Testis (tissue), 3 donors: ENCODE measurements around the gene ZSWIM6. TPM values are rescaled to one million over a fixed set of nuclear protein-coding genes. Genes with fewer than 3 reads are reported as not detected.

Experiments used
- DNase-seq: peaks from one replicate; pipeline ENCODE4 v3.0.0-alpha.2; 2019
- H3K27ac ChIP-seq, 2 donors: fragments of 200-600 bp; sonication (generic); one replicate each; pipeline ENCODE4 v1.5.1; 2019
- H3K27me3 ChIP-seq: fragments of 200-600 bp; sonication (generic); one replicate; pipeline ENCODE4 v1.5.1; 2019
- H3K36me3 ChIP-seq: fragments of 200-600 bp; sonication (generic); one replicate; pipeline ENCODE4 v1.5.1; 2017; ENCODE audit warnings: low read depth; ENCODE audit errors: missing control alignments
- H3K4me1 ChIP-seq: fragments of 200-600 bp; sonication (generic); one replicate; pipeline ENCODE4 v1.5.1; 2019
- H3K4me3 ChIP-seq, 2 donors: fragments of 200-600 bp; sonication (generic); one replicate each; pipeline ENCODE4 v1.5.1; 2017 to 2019
- H3K9me3 ChIP-seq: fragments of 200-600 bp; sonication (generic); one replicate; pipeline ENCODE4 v1.5.1; 2017
- POLR2A ChIP-seq: fragments of 450-650 bp; IDR thresholded peaks from one replicate; pipeline ENCODE4 v1.6.1; 2017; ENCODE audit warnings: antibody characterized with exemption, mild to moderate bottlenecking, moderate library complexity
- WGBS, 2 donors: methylation state at CpG; one replicate each; pipeline ENCODE4 v1.1.5; 2018; 5-methylcytosine and 5-hydroxymethylcytosine counted together
- intact Hi-C: fragments of 100-400 bp; cut with DNase I; formaldehyde crosslinking; loops from one replicate; pipeline ENCODE4 v1.15.1; 2023; ENCODE audit warnings: low total_unique reads
- polyA plus RNA-seq: library from polyadenylated mRNA; stranded (reverse); fragments of 350-450 nt; fragmentation: Illumina TruSeq; extraction: RNeasy Lipid Tissue Mini Kit (QIAGEN cat#74804); gene quantifications from one replicate; pipeline ENCODE4 v1.2.3, GENCODE V29; 2014; ENCODE audit warnings: low read depth, low replicate concordance; ENCODE audit not compliant: insufficient read depth
- total RNA-seq, 2 donors: library from RNA; depleted of rRNA; stranded (reverse); fragments of >200 nt; gene quantifications; one replicate each; pipeline ENCODE4 v1.2.3, GENCODE V29; 2016
- TF ChIP-seq, protein P1 (sequence below), 3 experiments: fragments of 450-650 bp in 2 of 3; fragments of 200-600 bp in 1 of 3; sonication (generic) in 1 of 3; IDR thresholded peaks; one replicate each; pipeline ENCODE4 v1.5.1; 2016 to 2019; ENCODE audit warnings: antibody characterized with exemption in 3 of 3, mild to moderate bottlenecking in 2 of 3, moderate library complexity in 1 of 3

ZSWIM6 gene
- total and polyA plus RNA-seq, 3 donors from 2014 or later, result 14.6 to 18.0 (median 16.5) TPM

DNA sequence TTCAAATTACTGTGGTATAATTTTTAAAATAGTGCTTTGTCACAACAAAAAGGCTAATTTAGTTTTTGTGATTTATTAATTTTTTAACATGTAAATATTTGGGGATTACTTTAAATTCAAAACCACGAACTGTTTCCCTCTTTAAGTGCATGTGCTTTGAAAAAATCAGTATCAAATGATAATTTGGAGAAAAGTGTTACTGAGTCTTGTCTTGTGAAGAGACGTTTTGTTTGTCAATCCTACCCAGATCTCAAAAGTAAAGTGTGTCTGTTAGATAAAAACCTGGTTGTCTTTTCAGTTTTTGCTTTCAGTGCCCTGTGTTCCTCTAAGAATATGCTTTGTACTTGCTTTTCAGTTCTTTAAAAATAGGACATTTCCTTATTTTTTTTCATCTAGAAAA is 7.7 kb downstream of the ZSWIM6 start:
- intact Hi-C loops, result loop anchor here (10.0 kb wide), 1 partner anchor 285 kb away; no protein-coding TSS in a partner anchor
- Histone ChIP-seq H3K4me3 (no peak overlapping the region), H3K27me3 (no peaks in the 10 kb centered on the region), H3K36me3 (no peaks in the 10 kb centered on the region), H3K4me1 (peaks cover 8% of the 10 kb centered on the region), H3K27ac (no peak overlapping the region), H3K9me3 (no peaks in the 10 kb centered on the region)
- DNase-seq, result no peak
- WGBS, 2 donors, result 63 to 64% methylated on average over 2 of the region's 2 CpGs
- no peak for TF ChIP-seq POLR2A

DNA sequence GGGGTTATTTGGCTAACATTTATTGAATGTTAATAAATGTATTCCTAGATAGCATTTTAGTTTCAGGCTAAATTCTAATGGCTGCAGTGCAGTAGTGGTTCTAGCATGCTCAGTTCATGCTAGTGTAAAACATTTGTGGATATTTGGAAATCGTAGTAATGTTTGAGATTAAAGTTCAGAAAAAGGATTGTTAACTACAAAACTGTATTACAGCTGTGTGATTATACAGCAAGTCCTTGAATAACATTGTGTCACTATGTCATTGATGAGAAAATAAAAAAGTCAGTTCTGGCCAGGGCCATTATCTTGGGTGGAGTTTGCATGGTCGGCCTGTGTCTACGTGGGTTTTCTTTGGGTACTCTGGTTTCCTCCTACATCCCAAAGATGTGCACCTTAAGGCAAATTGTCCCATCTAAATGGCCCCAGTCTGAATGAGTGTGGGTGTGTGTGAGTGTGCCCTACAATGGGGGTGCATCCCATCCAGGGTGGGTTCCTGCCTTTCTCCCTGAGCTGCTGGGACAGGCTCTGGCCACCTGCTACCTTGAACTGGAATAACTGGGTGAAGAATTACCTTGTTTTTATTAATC is 8.8 kb downstream of the ZSWIM6 start:
- Histone ChIP-seq H3K27ac (no peak overlapping the region), H3K27me3 (no peaks in the 10 kb centered on the region), H3K4me3 (no peak overlapping the region), H3K9me3 (no peaks in the 10 kb centered on the region), H3K36me3 (no peaks in the 10 kb centered on the region), H3K4me1 (no peaks in the 10 kb centered on the region)
- 72 to 84% methylated on average over 3 of the region's 3 CpGs for WGBS, 2 donors
- DNase-seq, result no peak
- intact Hi-C loops, result no loop called here
- TF ChIP-seq, protein P1, sequence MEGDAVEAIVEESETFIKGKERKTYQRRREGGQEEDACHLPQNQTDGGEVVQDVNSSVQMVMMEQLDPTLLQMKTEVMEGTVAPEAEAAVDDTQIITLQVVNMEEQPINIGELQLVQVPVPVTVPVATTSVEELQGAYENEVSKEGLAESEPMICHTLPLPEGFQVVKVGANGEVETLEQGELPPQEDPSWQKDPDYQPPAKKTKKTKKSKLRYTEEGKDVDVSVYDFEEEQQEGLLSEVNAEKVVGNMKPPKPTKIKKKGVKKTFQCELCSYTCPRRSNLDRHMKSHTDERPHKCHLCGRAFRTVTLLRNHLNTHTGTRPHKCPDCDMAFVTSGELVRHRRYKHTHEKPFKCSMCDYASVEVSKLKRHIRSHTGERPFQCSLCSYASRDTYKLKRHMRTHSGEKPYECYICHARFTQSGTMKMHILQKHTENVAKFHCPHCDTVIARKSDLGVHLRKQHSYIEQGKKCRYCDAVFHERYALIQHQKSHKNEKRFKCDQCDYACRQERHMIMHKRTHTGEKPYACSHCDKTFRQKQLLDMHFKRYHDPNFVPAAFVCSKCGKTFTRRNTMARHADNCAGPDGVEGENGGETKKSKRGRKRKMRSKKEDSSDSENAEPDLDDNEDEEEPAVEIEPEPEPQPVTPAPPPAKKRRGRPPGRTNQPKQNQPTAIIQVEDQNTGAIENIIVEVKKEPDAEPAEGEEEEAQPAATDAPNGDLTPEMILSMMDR (IDR thresholded peaks at IDR 0.05), result no peak

DNA sequence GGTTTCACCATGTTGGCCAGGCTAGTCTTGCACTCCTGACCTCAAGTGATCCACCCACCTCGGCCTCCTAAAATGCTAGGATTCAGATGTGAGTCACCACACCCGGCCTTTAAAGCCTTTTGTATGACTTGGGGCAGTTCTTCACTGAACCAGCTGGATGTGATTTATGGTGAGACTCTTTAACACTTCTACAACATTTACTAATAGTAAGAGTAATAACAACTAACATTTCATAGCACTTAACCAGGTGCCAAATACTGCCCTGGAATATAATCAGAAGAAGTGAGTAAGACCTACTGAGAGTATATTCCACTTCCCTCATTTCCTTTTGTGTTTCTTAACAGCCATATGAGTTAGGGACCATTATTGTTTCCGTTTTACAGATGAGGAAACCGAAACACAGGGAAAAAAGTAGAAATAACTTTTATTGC is 10.0 kb downstream of the ZSWIM6 start:
- intact Hi-C loops, result no loop called here
- H3K27ac ChIP-seq, result no peak overlapping the region
- no peaks in the 10 kb centered on the region for H3K4me1 ChIP-seq
- 84 to 86% methylated on average over 4 of the region's 4 CpGs for WGBS, 2 donors
- no peak overlapping the region for H3K4me3 ChIP-seq
- H3K9me3 ChIP-seq, result no peaks in the 10 kb centered on the region
- H3K36me3 ChIP-seq, result no peaks in the 10 kb centered on the region
- DNase-seq, result no peak
- no peaks in the 10 kb centered on the region for H3K27me3 ChIP-seq
- no peak for TF ChIP-seq POLR2A
- TF ChIP-seq, protein P1 (IDR thresholded peaks at IDR 0.05), result no peak

DNA sequence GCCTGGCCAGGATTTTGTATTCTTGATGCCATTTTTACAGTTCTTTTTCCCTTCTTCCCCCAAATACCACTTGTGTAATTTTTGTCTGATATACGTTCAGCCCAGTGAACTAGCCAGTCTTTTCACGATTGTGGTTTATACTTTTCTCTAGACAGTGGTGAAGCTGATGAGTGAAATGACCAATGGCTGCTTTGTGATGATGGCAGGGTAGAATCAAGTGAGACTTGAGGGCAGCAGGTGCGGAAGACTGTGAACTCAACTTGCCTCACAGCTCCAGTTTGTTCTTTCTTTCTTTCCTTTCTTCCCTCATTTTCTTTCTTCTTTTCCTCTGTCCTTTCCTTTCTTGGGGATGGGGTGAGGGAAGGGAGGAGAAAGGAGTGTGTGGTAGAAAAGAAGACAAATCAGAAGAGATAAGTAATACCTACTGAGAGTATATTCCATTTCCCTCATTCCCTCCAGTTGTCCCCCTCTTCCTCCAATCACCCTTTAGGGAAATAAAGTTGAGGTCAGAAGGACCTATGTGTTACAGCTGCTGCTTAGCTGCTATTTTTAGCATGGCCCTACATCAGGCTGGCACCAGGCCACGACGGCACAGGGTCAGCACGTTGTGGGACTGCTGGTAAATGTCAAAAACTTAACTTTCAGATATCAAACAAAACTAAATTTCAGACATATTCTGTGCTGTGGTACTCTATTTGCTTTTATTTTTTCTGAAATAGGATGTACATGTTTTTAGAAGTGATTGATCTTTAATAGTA is 12.3 kb downstream of the ZSWIM6 start:
- TF ChIP-seq, protein P1 (IDR thresholded peaks at IDR 0.05), result no peak
- no peak for TF ChIP-seq POLR2A
- H3K27me3 ChIP-seq, result no peaks in the 10 kb centered on the region
- no peaks in the 10 kb centered on the region for H3K4me1 ChIP-seq
- H3K4me3 ChIP-seq, result no peak overlapping the region
- no peaks in the 10 kb centered on the region for H3K36me3 ChIP-seq
- H3K27ac ChIP-seq, result no peak overlapping the region
- no peak for DNase-seq
- intact Hi-C loops, result no loop called here
- WGBS, 2 donors, result 56 to 58% methylated on average over 6 of the region's 6 CpGs
- H3K9me3 ChIP-seq, result no peaks in the 10 kb centered on the region

DNA sequence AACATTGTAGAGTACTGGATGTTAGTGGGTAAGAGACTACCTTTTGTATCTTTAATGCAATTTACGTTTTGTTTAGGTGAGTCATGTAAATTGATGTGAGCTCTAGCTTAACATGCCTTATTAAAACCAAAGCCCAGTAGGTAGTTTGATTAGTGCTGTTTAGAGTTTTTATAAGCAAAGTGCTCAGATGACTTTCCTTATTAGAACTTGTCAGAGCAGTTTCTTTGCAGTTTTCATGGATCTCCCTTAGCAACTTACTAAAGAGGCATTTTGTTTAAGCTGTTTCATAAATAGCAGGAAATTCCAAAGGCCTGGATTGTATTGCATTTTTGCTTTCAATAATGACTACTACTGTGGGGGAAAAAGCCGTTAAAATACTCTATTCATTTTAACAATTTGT is 14.5 kb downstream of the ZSWIM6 start:
- TF ChIP-seq, protein P1 (IDR thresholded peaks at IDR 0.05), result no peak
- TF ChIP-seq POLR2A, result no peak
- no peaks in the 10 kb centered on the region for H3K9me3 ChIP-seq
- no peak overlapping the region for H3K27ac ChIP-seq
- no peaks in the 10 kb centered on the region for H3K27me3 ChIP-seq
- 84 to 86% methylated on average over 2 of the region's 2 CpGs for WGBS, 2 donors
- DNase-seq, result no peak
- H3K4me1 ChIP-seq, result no peaks in the 10 kb centered on the region
- no peak overlapping the region for H3K4me3 ChIP-seq
- no peaks in the 10 kb centered on the region for H3K36me3 ChIP-seq
- intact Hi-C loops, result no loop called here
